HG03039 (cell line): ENCODE data around the gene GFI1.
A peak's percentile ranks its signal among the peaks of the same experiment; 100 is the strongest.

Experiments
- ATAC-seq: cut with Tn5 transposase; IDR thresholded peaks from one replicate; pipeline ENCODE4 v1.9.1; 2021; ENCODE audit warnings: mild to moderate bottlenecking, moderate library complexity; ENCODE audit not compliant: unreplicated experiment

The GFI1 gene

DNA sequence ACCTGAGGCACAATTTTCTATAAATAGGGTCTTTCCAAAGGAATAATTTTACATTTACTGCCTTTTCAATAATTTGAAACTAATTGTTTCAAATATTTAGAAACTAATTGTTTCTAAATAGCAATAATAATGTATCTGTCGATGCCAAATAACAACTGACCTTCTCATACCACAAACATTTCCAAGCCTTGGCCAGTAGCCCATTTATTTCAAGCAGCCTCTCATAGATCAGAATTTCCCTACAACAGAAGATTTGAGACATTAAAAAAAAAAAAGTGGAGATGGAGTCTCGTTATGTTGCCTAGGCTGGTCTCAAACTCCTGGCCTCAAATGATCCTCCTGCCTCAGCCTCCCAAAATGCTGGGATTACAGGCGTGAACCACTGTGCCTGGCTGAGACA lies 2.1 kb upstream of the GFI1 start:
- no peak for ATAC-seq

DNA sequence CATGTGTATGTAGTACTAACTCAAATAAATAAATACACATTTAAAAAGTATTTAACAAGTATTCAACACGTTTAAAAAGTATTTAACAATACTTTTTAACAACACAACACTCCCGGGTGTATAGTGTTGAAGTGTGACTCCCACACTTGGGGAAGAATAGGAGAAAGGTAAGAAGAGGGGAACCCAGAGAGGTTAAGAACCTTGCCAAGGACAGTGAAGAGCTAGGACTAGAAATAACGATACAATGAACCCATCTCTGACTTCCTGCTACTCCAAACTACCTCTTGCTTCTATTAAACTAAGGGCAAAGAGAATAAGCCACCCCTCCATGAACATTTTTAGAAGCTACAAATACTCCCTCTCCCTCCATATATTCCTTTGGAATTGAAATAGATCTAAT lies 1.7 kb upstream of the GFI1 start:
- no peak for ATAC-seq

DNA sequence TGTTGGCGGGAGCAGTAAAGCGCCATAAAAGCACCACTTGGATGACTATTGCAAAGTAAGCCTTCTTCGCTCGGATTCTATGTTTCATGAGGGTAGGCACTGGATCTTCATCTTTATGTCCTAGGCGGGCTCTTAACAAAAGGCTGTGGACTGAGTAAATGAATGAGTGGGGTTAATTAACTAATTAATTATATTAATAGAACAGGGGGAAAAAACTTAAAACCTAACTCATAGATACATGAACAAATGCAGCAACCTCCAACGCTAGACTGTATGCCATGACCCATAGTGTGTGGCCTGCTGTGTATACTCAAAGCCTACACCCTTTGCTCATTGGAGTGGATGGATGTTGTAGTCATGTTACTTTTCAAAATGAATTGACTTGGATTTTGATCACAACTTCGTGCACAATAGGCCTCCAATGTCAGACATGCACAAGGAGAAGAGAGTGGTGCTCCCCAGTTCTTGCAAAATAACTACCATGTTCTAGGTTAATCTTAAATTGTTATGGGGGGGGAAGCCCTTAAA lies 417 bp upstream of the GFI1 start:
- no peak for ATAC-seq

DNA sequence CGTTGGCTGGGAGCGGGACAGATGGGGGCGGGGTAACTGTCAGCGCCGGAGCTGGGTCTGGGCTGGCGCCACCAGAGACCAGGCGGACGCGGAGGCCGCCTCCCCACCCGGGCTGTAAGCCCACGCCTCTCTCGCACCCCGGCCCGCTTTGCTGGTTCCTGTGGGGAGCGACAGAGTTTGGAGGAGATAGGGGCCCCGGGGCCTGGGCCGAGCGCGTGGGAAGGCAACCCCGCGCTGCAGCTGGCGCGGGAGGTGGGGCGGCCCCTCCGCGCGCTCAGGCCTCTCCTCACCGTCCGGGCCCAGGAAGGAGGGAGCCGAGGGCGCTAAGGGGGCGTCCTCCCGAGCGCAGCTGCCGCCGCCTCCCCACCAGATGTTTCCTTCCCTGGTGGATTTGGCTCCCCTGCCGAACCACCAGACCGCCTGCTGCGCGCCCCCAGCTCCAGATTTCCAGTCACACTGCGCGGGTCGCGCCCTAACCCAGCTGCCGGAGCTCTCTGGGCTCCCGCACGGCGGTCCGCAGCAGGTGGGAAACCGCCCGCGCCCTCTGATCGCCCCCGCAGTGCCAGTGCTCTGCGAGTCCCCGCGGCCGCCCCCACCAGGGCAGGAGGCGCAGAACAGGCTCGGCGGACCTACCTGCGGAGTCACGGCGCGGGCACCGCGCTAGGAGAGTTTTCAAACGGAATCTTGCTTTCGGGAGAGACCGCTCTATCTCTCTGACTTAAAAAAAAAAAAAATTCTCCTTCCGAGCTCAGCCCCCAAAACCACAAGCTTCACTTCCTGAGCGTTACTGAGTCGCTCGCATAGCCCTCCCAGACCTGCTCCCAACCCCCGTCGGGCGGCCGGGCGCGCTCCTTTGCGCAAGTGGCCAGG lies 1.1 kb downstream of the GFI1 start:
- ATAC-seq: peak; percentile 40

DNA sequence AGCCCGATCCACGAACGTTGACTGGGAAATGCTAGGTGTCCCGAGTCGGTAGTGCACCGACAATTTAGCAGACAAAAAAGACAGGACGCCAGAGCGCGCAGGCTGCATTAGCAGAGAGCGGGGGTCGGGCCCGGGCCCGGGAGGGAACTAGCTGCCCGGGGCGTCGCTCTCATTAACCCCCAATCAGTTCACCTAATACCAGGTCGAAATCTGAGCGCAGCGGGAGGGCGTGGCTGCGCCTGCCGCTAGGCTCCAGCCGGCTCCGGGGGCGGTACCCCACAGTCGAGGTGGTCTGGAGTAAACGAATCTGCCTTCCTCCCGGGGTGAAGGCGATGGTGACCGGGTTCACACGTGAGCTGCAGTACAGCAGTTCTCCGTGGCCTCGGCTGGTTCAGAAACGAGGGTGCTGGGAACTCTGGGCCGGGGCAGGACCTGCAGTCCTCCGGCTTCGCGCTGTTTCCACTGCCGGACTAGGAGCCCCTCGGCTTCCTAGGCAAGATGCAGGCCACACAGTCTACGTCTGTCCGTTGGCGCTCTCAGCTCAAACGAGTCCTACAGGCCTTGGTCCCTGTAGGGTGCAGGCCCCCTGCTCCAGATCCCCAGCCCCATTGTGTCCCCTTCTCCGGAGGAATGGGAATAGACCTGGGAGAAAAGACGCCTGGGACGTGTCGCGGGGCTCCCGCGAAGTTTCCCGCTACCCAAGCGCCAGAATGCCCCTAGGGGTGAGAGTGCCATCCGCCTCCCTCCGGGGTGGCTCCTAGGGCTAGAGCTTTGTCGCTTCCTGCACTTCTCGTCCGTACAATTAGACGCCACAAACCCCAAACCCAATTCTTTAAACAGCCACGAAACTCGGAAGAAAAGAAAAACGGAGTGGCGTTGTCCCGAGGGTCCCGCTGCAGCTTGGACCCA lies 2.0 kb downstream of the GFI1 start:
- peak; percentile 28 for ATAC-seq

DNA sequence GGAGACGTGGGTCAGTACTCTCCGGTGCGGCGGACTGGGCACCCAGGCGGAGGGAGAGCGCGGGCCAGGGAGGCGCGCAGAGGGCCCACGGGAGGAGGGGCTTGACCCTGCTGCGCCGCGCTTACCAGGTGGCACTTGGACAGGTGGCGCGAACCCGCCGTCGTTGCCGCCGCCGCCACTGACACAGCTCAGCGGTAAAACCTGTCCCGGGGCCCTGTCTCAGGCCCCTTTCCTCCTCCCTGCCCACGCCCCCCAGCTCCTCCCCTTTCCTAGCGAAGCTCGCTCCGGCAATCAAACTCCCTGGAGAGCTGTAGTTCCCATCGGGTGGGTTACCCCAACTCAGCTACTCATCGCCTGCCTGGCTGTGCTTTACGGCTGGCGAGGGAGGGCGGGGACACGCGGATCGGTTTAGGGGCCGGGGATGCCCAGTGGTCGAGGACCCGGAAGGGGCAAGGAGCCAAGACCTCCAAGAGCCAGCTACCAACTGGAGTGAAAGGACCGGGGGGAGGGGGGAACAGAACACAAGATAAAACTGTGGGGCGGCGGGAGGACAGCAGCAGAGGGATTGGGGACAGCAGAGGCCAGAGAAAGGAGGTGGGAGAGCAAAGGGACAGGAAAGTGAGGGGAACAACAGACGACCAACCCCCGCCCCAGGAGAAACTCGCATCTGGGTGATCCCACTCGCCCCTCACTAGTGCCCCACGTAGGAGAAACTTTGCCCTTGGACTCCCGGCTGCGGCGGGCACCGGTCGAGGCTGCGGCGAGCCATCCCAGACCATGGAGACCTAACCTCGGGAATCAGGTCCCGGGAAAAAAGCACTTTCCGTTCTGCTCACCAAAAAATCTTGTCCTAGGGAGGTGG lies 2.9 kb downstream of the GFI1 start:
- no peak for ATAC-seq

DNA sequence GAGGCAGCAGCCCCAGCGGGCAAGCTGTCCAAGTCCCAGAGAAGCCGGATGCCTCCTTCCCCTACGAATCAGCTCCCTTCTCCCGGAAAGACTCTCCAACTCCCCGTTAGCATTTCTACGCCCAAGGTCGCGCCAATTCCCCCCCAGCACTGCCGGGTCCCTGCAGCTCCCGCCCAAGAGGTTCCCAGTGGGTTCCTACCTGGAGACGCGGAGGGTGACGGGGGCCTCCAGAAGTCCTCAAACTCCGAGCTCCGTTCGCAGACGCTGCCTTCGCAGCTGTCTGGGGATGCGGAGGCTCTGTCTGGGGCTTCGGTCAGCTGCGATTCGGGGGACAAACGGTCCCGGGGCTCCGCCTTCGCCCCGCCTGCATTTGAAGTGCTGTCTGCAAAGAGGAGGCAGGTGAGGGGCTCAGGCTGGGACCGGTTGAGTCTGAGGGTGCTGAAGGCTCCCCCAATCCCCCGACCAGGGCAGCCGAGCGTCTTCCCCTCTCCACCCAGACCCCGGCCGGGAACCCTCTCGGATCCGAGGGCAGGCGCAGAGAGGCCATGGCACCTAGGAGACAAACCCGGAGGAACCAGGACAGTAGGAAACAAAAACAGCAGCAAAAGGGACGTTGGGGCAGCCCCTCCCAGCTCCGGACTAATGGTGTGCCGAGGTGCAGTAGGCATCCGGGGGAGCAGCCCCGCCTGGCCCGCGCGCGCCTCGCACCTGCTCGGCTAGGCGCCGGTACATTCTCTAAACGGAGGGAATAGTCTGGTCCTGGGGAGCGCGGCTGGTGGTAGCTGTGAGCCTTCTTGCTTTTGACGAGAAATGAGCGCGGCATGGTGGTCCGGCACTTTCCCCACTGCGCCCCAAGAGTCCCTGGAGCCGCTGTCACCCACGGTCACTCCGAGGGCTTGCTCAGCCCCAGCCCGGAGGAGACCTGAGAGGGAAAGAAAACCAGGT lies 3.8 kb downstream of the GFI1 start:
- ATAC-seq: no peak

DNA sequence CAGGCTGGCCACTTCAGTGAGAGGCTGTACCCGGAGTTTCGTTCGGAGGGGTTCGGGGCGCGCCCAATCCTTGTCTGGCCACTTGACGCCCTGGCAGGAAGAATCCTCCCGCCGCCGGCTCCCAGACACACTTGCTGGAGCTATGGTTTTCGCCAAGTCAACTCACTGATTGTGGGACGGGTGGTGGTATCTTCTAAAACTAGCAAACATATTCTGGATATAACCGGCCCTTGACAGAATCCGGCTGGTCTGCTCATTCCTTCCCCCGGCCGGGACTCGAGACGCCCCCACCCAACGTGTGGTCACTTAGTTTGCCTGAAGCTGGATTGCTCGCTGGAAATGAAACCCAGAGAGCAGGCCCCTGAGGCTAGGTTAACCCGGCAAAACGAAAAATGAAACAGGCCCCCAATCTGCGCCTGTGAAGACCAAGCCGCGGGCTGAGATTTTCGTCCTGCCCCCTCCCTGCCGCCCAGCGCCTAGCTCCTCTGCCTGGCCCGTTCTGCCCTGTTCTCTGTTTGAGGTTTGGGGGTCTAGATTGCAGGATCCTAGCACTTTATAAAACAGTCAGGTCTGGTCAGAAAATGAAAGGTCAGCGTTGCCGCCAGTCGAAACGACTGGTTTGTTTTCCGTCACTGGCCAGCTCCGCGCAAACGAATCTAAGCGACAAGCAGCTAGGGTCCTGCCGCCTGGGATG lies 4.6 kb downstream of the GFI1 start:
- ATAC-seq: no peak

DNA sequence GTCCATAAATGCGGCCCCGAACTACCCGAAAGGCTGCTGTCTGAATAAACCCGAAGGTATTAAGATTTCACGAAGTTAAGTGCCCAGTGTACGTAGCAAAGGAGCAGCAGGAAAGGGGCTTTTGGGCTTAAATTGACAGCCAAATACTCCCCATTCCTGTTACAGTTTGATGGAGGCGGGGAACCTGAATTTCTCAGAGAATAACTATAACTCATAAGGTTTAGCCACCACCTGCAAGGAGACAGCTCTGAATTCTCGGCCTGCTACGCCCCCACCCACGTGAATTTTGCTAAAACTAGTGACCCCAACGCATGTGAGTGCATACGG lies 5.2 kb downstream of the GFI1 start:
- ATAC-seq: no peak

DNA sequence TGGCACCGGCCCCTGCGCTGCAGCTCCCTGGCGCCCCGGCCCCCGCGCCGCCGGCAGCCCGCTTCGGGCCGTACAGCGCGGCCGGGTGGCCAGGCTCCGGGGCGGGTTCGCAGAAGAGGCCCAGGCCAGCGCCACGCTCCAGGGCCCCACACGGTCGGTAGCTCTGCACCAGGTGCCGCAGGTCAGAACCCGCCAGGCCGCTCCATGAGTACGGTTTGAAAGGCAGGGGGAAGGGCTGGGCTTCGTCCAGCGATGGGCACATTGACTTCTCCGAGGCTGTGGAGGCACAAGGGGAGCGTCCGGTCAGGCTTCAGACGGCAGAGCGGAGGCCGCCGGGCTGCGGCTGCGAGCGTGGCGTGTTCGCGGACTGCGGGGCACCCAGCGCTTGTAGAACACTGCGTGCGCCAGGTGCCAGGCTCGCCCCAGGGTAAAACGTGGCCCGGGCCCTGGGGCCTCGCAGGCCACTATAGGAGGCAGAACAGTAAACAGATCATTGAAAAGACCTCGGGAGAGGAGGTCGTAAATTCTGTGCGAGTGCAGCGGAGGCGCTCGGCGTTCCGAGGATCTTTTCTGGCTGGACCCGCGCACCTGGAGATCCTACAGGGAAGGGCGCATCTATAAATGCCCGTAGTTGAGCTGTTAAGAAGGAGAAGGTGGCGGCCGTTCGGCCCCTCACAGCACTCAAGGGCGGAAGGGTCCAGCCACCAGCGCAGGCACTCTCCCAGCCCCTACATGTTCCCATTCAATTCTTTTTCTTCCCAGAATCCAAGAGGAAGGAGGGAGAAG lies 5.7 kb downstream of the GFI1 start:
- ATAC-seq: no peak

DNA sequence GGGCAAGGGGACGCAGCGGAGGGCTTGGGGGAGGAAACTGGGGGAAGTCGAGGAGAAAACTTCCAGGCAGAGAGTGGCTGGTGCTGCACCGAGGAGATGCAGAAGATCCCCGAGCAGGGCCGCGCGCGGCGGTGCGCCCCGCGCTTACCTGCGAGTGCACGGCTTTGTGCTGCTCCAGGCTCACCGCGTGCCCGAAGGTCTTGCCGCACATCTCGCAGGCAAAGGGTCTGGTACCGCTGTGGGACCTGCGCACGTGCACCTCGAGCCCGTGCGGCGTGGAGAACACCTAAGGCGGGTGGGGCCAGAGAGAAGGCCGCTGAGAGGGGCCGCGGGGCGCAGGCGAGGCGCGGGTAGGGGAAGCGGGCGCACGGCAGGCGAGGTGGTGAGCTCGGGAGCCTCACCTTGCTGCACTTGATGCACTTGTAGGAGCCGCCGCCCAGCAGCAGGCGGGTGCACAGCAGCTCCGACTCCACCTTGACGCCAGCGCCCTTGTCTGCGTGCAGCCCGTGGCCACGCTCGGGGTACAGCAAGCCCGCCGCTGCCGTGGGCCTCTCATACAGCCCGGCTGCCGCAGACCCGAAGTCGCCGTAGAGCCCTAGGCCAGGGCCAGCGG lies 6.4 kb downstream of the GFI1 start:
- no peak for ATAC-seq

DNA sequence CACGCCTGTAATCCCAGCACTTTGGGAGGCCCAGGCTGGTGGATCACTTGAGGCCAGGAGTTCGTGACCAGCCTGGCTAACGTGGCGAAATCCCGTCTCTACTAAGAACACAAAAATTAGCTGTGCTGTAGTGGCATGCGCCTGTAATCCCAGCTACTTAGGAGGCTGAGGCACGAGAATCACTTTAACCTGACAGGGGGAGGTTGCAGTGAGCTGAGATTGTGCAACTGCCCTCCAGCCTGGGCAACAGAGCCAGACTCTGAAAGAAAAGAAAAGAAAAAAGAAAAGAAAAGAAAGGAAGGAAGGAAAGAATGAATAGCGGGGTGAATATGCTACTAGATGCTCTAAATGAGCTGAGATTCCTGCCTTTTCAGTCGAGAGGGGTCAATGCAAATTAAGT lies 7.1 kb downstream of the GFI1 start:
- ATAC-seq: no peak

DNA sequence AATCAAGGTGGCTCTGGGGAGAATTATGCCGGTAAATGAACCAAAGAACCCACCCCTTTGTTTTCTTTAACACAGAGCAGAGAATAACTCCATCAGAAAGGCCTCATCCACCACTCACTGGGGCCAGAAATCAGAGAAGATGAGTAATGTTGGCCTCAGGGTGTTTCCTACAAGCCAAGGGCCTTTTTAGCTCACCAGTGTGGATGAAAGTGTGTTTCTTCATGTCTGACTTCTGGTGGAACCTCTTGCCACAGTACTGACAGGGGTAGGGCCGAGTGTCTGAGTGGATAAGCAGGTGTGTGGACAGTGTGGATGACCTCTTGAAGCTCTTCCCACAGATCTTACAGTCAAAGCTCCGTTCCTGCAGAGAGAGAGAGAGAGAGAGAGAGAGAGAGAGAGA lies 8.3 kb downstream of the GFI1 start:
- ATAC-seq: no peak

DNA sequence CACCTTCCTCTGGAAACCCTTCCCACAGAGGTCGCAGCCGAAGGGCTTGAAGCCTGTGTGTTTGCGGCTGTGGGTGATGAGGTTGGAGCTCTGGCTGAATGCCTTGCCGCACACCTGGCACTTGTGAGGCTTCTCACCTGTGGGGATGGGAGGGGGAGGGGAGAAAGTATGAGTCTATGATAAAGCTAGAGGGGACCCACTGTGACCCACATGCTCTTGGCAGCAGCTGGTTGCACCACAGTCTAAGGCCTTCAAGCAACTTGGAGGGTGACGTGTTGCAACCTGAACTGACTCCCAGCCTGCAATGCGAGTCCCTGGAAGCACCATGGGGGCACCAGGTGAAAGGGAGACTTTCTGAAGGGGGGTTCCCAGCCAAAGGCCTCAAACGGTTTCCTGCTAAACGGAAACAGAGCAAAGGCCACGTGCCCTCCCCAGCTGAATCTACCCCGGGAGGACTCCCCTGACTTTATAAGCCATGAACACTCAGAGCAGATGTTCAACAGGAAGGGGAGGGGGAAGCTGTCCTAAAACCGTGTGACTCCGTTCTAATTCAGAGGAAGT lies 10.6 kb downstream of the GFI1 start:
- ATAC-seq: no peak

DNA sequence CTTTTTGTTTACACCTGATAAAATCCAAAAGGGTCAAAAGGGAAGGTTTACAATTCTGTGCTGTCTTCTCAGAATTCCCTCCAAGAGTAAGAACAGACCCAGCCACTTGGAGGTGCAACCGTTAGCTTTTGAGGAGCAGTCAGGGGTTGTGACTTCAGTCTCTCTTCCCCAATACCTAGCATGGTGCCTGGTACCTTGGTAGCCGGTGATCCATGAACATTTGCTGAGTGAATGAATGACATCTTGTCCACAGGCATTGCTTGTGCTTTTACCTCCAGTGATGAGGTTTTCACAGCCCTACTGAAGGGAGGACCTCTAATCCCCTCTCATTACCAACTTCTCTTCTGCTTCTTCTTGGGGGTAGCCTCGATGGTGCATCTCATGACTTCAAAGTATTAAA lies 11.7 kb downstream of the GFI1 start:
- no peak for ATAC-seq

DNA sequence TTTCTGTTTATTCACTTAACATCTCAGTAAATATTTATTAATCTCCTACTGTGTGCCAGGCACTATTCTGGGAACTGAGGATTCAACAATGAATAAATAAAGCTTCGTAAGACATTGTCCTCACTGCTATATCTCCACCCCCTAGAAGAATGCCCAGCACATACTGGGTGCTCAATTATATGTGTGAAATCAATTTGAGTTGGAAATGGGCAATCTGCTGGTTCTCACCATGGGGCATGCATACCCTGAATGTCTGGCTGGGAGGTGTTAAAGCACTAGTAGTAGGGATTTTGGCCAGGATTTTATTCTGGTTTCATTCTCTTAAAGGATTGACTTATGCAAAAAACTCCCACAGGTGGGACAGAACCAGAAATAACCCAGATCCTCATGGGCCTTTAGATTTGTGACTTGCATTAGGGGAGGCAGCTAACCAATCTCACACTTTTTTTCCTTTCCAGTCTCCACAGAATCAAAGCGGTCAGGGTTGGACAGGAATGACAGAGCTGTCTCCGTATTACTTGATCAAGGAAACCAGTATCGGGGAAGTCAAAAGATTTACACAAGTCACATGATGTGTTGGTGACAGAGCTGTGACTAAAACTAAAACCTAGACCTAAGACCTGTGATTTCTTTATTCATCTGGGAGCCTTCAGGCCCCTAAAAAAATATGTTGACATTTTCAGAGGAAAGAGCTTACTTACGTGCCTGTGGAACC lies 12.8 kb downstream of the GFI1 start:
- peak; percentile 66 for ATAC-seq

DNA sequence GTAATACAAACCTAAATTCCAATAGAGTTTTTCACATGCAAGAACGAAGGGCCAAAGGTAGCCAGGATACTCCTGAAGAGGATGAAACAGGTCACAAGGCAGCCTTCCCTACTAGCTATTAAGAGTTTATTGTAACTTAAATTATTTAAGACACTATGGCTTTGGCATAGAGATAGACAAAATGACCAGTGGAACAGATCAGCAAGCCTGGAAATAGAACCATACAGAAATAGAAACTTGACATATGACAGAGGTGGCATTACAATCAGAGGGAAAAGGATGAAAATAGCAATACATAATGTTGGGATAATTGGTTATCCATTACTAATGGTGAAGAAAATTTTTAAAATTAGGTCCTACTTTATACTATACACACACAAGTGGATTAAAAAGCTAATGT lies 16.5 kb downstream of the GFI1 start:
- ATAC-seq: no peak
